SK-N-SH (cell line): Measurements from ENCODE around the gene EFCAB6. TPM values are rescaled to one million over a fixed set of nuclear protein-coding genes. Genes with fewer than 3 reads are reported as not detected.

Experiments used
- CTCF ChIA-PET: fragments of 300-600, 350-600 bp; formaldehyde crosslinking; extraction: SDS; loops from one replicate; lab custom pipeline; 2021; lab: Yijun Ruan, JAX
- POLR2A ChIA-PET: fragments of 350-600 bp; sonication (Branson Sonifier 250); formaldehyde crosslinking; extraction: SDS; loops from one replicate; lab custom pipeline; 2020; ENCODE audit warnings: antibody characterized with exemption, inconsistent platforms; lab: Yijun Ruan, JAX
- DNase-seq: peaks from one replicate; pipeline ENCODE4 v3.0.0; 2012
- H2AFZ ChIP-seq: fragments of 200-600 bp; sonication (generic); 2 replicates; pipeline ENCODE4 v1.8.1; 2016; ENCODE audit warnings: antibody characterized with exemption, mild to moderate bottlenecking, low read depth
- H3F3A ChIP-seq: fragments of 200-600 bp; sonication (generic); replicated peaks from 2 replicates; pipeline ENCODE3; 2016; ENCODE audit warnings: antibody characterized with exemption, mild to moderate bottlenecking; ENCODE audit not compliant: insufficient read depth
- H3K27ac ChIP-seq, 2 experiments: fragments of 200-500 bp in 1 of 2; fragments of 200-600 bp in 1 of 2; sonication (Bioruptor generic) in 1 of 2; sonication (generic), shearing (Covaris generic) in 1 of 2; 2 replicates each; pipeline versions ENCODE4 v1.5.1 to v1.6.1; 2014 to 2016; ENCODE audit warnings: low read depth in 2 of 2, inconsistent platforms in 1 of 2, low read length in 1 of 2, mild to moderate bottlenecking in 1 of 2, mixed read lengths in 1 of 2
- H3K27me3 ChIP-seq: fragments of 200-600 bp; sonication (generic), shearing (Covaris generic); 2 replicates; pipeline ENCODE4 v1.6.1; 2016; ENCODE audit warnings: mixed run types; ENCODE audit not compliant: insufficient read depth
- H3K36me3 ChIP-seq, 2 experiments: fragments of 200-500 bp in 1 of 2; fragments of 200-600 bp in 1 of 2; sonication (Bioruptor generic) in 1 of 2; sonication (generic) in 1 of 2; replicated peaks in 1 of 2; 2 replicates each; pipeline versions ENCODE3 to v1.5.1; 2014 to 2016; ENCODE audit warnings: low read length in 1 of 2, mild to moderate bottlenecking in 1 of 2; ENCODE audit not compliant: insufficient read depth in 2 of 2, control insufficient read depth in 1 of 2
- H3K4me1 ChIP-seq, 2 experiments: fragments of 200-500 bp in 1 of 2; fragments of 200-600 bp in 1 of 2; sonication (Bioruptor generic) in 1 of 2; sonication (generic), shearing (Covaris generic) in 1 of 2; 2 replicates each; pipeline versions ENCODE4 v1.5.1 to v1.6.1; 2014 to 2016; ENCODE audit warnings: low read depth in 1 of 2, low read length in 1 of 2, mixed run types in 1 of 2; ENCODE audit not compliant: insufficient read depth in 2 of 2, control insufficient read depth in 1 of 2
- H3K4me2 ChIP-seq: fragments of 200-600 bp; sonication (generic), shearing (Covaris generic); 2 replicates; pipeline ENCODE4 v1.6.1; 2017; ENCODE audit warnings: mixed run types
- H3K4me3 ChIP-seq, 2 experiments: fragments of 200-500 bp in 1 of 2; fragments of 200-600 bp in 1 of 2; sonication (Bioruptor generic) in 1 of 2; sonication (generic), shearing (Covaris generic) in 1 of 2; 2 replicates each; pipeline versions ENCODE4 v1.5.1 to v1.8.1; 2014 to 2016; ENCODE audit warnings: low read depth in 2 of 2, inconsistent platforms in 1 of 2, low read length in 1 of 2, mild to moderate bottlenecking in 1 of 2, mixed read lengths in 1 of 2, moderate library complexity in 1 of 2
- H3K79me2 ChIP-seq: fragments of 200-600 bp; sonication (generic); 2 replicates; pipeline ENCODE4 v1.8.1; 2017; ENCODE audit warnings: mild to moderate bottlenecking; ENCODE audit not compliant: insufficient read depth
- H3K9ac ChIP-seq: fragments of 200-600 bp; sonication (generic); 2 replicates; pipeline ENCODE4 v1.6.1; 2017; ENCODE audit warnings: mixed run types
- H3K9me2 ChIP-seq: fragments of 200-600 bp; sonication (generic); 2 replicates; pipeline ENCODE4 v1.6.1; 2017; ENCODE audit warnings: mixed run types
- H3K9me3 ChIP-seq: fragments of 200-600 bp; sonication (generic); 2 replicates; pipeline ENCODE4 v1.6.1; 2017; ENCODE audit warnings: mixed run types, mild to moderate bottlenecking, moderate library complexity
- H4K20me1 ChIP-seq: fragments of 200-600 bp; sonication (generic); 2 replicates; pipeline ENCODE4 v1.6.1; 2017; ENCODE audit warnings: mild to moderate bottlenecking, mixed run types; ENCODE audit not compliant: insufficient read depth
- CHD2 ChIP-seq: fragments of 150-350 bp; IDR thresholded peaks from 2 replicates; pipeline ENCODE4 v1.6.1; 2018; ENCODE audit warnings: low read length; ENCODE audit not compliant: partially characterized antibody
- ELF1 ChIP-seq: IDR thresholded peaks from 2 replicates; pipeline ENCODE4 v1.4.0; 2012
- EZH2phosphoT487 ChIP-seq: fragments of 200-600 bp; sonication (generic); IDR thresholded peaks from 2 replicates; pipeline ENCODE4 v1.6.1; 2017; ENCODE audit warnings: low read depth, mixed run types, mild to moderate bottlenecking, antibody characterized with exemption, moderate library complexity, borderline replicate concordance
- FOXJ3 ChIP-seq: sonication (generic); formaldehyde crosslinking; IDR thresholded peaks from 2 replicates; pipeline ENCODE4 v1.5.1; 2020; ENCODE audit warnings: mild to moderate bottlenecking, missing genetic modification reagents
- FOXM1 ChIP-seq: IDR thresholded peaks from 2 replicates; pipeline ENCODE4 v1.4.0; 2012; ENCODE audit warnings: low read depth, mild to moderate bottlenecking
- GATA2 ChIP-seq: sonication (generic); formaldehyde crosslinking; IDR thresholded peaks from 2 replicates; pipeline ENCODE4 v1.5.0; 2020; ENCODE audit warnings: mild to moderate bottlenecking, missing genetic modification reagents
- JUND ChIP-seq: IDR thresholded peaks from 2 replicates; pipeline ENCODE4 v1.4.0; 2012
- MEF2A ChIP-seq: IDR thresholded peaks from 2 replicates; pipeline ENCODE4 v1.4.0; 2012; ENCODE audit warnings: low read depth, borderline replicate concordance
- NRF1 ChIP-seq: IDR thresholded peaks from 2 replicates; pipeline ENCODE4 v1.6.1; 2012; ENCODE audit warnings: low read depth, mild to moderate bottlenecking, low read length
- RAD21 ChIP-seq: IDR thresholded peaks from 2 replicates; pipeline ENCODE4 v1.6.1; 2012; ENCODE audit warnings: mild to moderate bottlenecking, low read length
- SMC3 ChIP-seq: IDR thresholded peaks from 2 replicates; pipeline ENCODE4 v1.6.1; 2012; ENCODE audit warnings: low read depth, low read length, improper control_type of control experiment
- USF2 ChIP-seq: fragments of 150-350 bp; IDR thresholded peaks from 2 replicates; pipeline ENCODE4 v1.6.1; 2017; ENCODE audit warnings: antibody characterized with exemption, low read length, low read depth, borderline replicate concordance
- WGBS: methylation state at CpG from one replicate; pipeline ENCODE4 v1.1.6; 2017; ENCODE audit warnings: low lambda C conversion rate; 5-methylcytosine and 5-hydroxymethylcytosine counted together
- polyA plus RNA-seq, 3 experiments: library from polyadenylated mRNA; depleted of rRNA; stranded (reverse); fragments of >200 nt; gene quantifications; 2 replicates each; pipeline ENCODE4 v1.2.3, GENCODE V29; 2012
- TF ChIP-seq, protein P1 (sequence below): fragments of 150-350 bp; IDR thresholded peaks from 2 replicates; pipeline ENCODE4 v1.6.1; 2016; ENCODE audit warnings: mild to moderate bottlenecking, low read depth, low read length
- TF ChIP-seq, protein P2 (sequence below): IDR thresholded peaks from 2 replicates; pipeline ENCODE4 v1.4.0; 2012; ENCODE audit warnings: low read depth
- TF ChIP-seq, protein P3 (sequence below): IDR thresholded peaks from 2 replicates; pipeline ENCODE4 v1.4.0; 2012; ENCODE audit warnings: low read depth, borderline replicate concordance

EFCAB6 gene
- polyA plus RNA-seq, 1 of the 3 experiments (the other 2 are of a cell fraction): 0.46 TPM

DNA sequence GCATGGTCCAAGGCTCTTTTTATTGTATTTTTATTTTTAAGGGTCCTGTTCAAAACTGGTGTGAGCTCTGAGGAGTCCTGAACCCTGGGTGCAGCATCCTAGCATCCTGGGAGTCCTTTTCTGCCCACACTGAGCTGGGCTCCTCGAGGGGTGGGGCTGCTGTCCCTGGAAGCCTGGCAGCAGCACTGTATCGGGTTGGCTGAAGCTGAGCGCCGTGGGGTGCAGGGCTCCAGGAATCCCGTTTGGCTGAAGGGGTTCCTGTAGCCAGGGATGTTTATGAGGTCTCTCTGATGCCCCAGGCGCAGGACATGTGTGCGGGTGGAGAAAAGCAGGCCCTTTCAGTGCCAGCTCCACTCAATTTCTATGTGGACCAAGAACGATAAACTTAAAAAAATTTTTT is 304.9 kb downstream of the EFCAB6 start (continued):
- TF ChIP-seq USF2: no peak
- TF ChIP-seq, protein P1, sequence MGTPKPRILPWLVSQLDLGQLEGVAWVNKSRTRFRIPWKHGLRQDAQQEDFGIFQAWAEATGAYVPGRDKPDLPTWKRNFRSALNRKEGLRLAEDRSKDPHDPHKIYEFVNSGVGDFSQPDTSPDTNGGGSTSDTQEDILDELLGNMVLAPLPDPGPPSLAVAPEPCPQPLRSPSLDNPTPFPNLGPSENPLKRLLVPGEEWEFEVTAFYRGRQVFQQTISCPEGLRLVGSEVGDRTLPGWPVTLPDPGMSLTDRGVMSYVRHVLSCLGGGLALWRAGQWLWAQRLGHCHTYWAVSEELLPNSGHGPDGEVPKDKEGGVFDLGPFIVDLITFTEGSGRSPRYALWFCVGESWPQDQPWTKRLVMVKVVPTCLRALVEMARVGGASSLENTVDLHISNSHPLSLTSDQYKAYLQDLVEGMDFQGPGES: no peak
- no peak for TF ChIP-seq FOXJ3 (CRISPR knock-in tag)

GRCh38 chr22:43506487-43506886 is 305.6 kb downstream of the EFCAB6 start:
- no peaks in the 10 kb centered on the region for H3K36me3 ChIP-seq
- no peak overlapping the region for H2AFZ ChIP-seq
- H3K9me2 ChIP-seq: no peaks in the 10 kb centered on the region
- ChIA-PET CTCF (no interaction called here), POLR2A (no interaction called here)
- TF ChIP-seq ELF1 (no peak), GATA2 (CRISPR knock-in tag) (no peak), SMC3 (no peak), EZH2phosphoT487 (no peak), JUND (no peak), NRF1 (no peak), RAD21 (no peak), MEF2A (no peak), FOXM1 (no peak), CHD2 (no peak)
- TF ChIP-seq, protein P2, sequence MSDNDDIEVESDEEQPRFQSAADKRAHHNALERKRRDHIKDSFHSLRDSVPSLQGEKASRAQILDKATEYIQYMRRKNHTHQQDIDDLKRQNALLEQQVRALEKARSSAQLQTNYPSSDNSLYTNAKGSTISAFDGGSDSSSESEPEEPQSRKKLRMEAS: no peak
- TF ChIP-seq, protein P1: no peak
- TF ChIP-seq, protein P3, sequence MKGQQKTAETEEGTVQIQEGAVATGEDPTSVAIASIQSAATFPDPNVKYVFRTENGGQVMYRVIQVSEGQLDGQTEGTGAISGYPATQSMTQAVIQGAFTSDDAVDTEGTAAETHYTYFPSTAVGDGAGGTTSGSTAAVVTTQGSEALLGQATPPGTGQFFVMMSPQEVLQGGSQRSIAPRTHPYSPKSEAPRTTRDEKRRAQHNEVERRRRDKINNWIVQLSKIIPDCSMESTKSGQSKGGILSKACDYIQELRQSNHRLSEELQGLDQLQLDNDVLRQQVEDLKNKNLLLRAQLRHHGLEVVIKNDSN: no peak
- no peaks in the 10 kb centered on the region for H3K79me2 ChIP-seq
- H3K4me1 ChIP-seq: no peaks in the 10 kb centered on the region
- H3F3A ChIP-seq: no peaks in the 10 kb centered on the region
- no peak overlapping the region for H3K9ac ChIP-seq
- no peak for DNase-seq
- H3K4me2 ChIP-seq: no peak overlapping the region
- no peaks in the 10 kb centered on the region for H3K27me3 ChIP-seq
- no peak overlapping the region for H3K4me3 ChIP-seq
- no peaks in the 10 kb centered on the region for H4K20me1 ChIP-seq
- H3K9me3 ChIP-seq: no peaks in the 10 kb centered on the region
- 52% methylated on average over 3 of the region's 12 CpGs for WGBS
- no peak overlapping the region for H3K27ac ChIP-seq
